ENCODE data around the gene MTFR1L. TPM values are rescaled to one million over a fixed set of nuclear protein-coding genes. Genes with fewer than 3 reads are reported as not detected.

The MTFR1L gene
- total RNA-seq, 1 donor from 2014 or later: 222 TPM

GRCh38 chr1:25802915-25803314 is 16.8 kb upstream of the MTFR1L start:
- no peak for ATAC-seq (ENCODE audit: poor library complexity)
- intact Hi-C loops (cut with DNase I): no loop called here
- DNase-seq: no peak

DNA sequence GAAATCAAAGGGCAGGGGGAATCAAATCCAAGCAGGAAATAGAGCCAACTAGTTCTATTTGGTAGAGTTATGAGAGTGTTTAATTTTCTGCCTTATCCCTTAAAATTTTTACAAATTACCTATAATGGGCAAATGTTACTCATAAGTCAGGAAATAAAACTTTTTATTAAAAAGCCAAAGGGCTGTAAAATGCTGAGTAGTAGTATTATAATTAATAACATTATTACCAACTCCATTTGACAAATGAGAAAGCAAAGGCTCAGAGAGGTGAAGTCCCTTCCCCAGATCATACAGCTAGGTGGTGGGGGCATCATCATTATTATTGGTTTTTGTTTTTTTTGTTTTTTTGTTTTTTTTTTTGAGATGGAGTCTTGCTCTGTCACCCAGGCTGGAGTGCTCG is 16.4 kb upstream of the MTFR1L start:
- ATAC-seq (ENCODE audit: poor library complexity) (no peak), DNase-seq (no peak)
- intact Hi-C loops (cut with DNase I): no loop called here

DNA sequence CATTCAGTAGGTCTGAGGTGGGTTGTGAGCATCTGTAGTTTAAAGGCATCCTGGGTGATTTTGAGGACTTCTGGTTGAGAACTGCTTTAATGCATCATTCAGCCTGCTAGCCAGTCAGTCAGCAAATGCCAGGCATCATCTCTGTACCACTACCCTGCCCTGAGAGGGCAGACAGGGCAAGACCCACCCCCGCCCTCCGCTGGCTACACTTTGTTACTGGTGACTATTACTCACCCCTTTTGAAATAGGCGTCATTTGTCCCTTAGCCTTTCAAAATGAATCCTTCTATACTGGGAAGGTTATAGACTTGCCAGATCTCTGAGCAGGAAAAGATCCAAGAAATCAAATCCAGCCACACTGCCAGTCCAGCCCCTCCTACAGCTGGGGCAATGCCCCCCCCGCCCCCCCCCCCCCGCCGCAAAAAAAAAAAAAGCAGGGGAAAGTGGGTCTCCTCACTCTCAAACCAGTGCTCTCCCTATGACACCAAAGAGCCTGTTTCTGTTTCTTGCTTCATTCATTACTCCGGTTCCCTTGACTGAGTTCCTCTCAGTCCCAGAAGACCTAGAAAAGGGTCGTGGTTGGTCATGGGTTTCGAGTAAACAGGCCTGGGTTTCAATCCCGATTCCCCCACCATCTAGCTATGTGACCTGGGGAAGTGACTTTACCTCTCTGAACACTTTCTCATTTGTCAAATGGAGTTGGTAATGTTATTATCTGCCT is 15.3 kb upstream of the MTFR1L start:
- DNase-seq (no peak), ATAC-seq (ENCODE audit: poor library complexity) (no peak)
- intact Hi-C loops (cut with DNase I): no loop called here

- DNase-seq (no peak), ATAC-seq (ENCODE audit: poor library complexity) (no peak)
- intact Hi-C loops (cut with DNase I): loop anchor here (5.0 kb wide), 1 partner anchor 298 kb away; no protein-coding TSS in a partner anchor
These were observed 14.5 kb upstream of the MTFR1L start for GRCh38 chr1:25804964-25805862.

DNA sequence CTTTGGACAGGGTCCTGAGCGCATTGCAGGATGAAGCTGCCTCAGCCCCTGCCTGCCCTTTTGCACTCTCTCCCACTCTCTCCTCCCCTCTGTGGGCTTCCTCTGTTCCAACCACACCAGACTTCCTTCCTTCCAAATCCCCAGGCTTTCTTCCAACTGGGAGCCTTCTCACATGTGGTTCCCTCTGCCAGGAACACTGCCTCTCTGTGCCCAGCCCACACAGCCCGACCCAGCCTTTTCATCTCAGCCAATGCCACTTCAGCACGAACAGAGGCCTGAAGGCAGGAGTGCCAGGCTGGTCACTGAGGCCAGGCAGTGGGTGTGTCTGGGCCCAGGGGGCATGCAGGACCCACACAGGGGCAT is 13.9 kb upstream of the MTFR1L start:
- intact Hi-C loops (cut with DNase I): loop anchor here (5.0 kb wide), 1 partner anchor 299 kb away; no protein-coding TSS in a partner anchor
- ATAC-seq (ENCODE audit: poor library complexity) (peak; percentile 74), DNase-seq (peak; percentile 75)

- DNase-seq (peak; percentile 68), ATAC-seq (ENCODE audit: poor library complexity) (no peak)
- intact Hi-C loops (cut with DNase I): loop anchor here (5.0 kb wide), 1 partner anchor 299 kb away; no protein-coding TSS in a partner anchor
These were observed 13.3 kb upstream of the MTFR1L start for GRCh38 chr1:25806418-25806817.

GRCh38 chr1:25807480-25808390 is 12.0 kb upstream of the MTFR1L start:
- intact Hi-C loops (cut with DNase I): loop anchor here (5.0 kb wide), 1 partner anchor 300 kb away; no protein-coding TSS in a partner anchor
- DNase-seq (no peak), ATAC-seq (ENCODE audit: poor library complexity) (no peak)

DNA sequence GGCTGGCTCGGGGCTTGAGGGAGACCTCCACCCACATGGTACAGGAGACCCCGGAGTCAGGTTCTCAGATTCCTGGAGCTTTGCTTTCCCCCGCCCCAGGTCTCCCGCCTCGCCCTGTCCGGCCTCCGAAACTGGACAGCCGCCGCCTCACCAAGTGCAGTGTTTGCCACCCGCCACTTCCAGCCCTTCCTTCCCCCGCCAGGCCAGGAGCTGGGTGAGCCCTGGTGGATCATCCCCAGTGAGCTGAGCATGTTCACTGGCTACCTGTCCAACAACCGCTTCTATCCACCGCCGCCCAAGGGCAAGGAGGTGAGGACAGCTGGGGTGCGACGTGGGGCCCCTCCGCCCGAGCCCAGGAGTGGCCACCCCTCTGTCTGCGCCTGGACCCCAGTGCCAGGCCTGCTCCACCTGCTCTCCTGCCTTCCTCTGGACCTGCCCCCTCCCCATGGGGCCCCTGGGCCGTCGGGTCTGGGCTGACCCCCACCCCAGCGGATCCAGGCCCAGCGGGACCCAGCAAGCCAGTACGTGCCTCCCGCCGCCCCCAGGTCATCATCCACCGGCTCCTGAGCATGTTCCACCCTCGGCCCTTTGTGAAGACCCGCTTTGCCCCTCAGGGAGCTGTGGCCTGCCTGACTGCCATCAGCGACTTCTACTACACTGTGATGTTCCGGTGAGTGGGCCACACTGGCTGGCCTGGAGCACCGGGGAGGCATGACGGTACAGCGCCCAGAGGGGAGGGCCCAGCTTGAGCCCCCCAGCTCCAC is 11.1 kb upstream of the MTFR1L start:
- ATAC-seq (ENCODE audit: poor library complexity): no peak
- DNase-seq: no peak

GRCh38 chr1:25809283-25809926 is 10.3 kb upstream of the MTFR1L start:
- DNase-seq (no peak), ATAC-seq (ENCODE audit: poor library complexity) (no peak)
- intact Hi-C loops (cut with DNase I): loop anchor here (5.0 kb wide), 1 partner anchor 302 kb away; no protein-coding TSS in a partner anchor

More for the DNA sequence above, 11.1 kb upstream of the MTFR1L start:
- intact Hi-C loops (cut with DNase I): loop anchor here (5.0 kb wide), 1 partner anchor 301 kb away; no protein-coding TSS in a partner anchor

DNA sequence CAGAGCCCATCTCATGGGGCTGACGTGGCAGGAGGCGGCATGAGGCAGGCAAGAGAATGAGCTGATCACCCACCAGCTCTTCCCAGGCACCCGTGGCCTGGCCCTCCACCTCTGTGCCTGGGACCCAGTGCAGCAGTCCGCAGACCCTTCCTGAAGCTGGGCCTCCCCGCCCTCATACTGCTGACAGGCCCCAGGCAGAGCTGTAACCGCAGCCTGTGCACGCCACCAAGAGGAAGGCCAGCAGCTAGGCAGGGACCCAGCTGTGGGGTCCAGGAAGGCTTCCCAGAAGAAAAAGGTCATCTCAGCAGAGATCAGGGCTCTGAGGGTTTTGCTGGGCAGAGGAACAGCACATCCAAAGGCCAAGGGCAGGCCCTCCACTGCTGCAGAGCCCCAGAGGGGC is 9.8 kb upstream of the MTFR1L start:
- ATAC-seq (ENCODE audit: poor library complexity) (no peak), DNase-seq (no peak)
- intact Hi-C loops (cut with DNase I): loop anchor here (5.0 to 10.0 kb wide), 4 partner anchors 198 to 565 kb away; partner anchors contain the start of gene RSRP1

- intact Hi-C loops (cut with DNase I): loop anchor here (5.0 to 10.0 kb wide), 3 partner anchors 198 to 566 kb away; partner anchors contain the start of gene RSRP1
- ATAC-seq (ENCODE audit: poor library complexity): peak; percentile 72
- peak; percentile 88 for DNase-seq
These were observed 9.1 kb upstream of the MTFR1L start for GRCh38 chr1:25810341-25811299.

GRCh38 chr1:25811384-25812082 is 8.2 kb upstream of the MTFR1L start:
- ATAC-seq (ENCODE audit: poor library complexity): no peak
- intact Hi-C loops (cut with DNase I): loop anchor here (5.0 to 10.0 kb wide), 3 partner anchors 199 to 567 kb away; partner anchors contain the start of gene RSRP1
- DNase-seq: no peak

- intact Hi-C loops (cut with DNase I): loop anchor here (5.0 to 10.0 kb wide), 3 partner anchors 201 to 568 kb away; partner anchors contain the start of gene RSRP1
- no peak for DNase-seq
- no peak for ATAC-seq (ENCODE audit: poor library complexity)
These were observed 6.6 kb upstream of the MTFR1L start for GRCh38 chr1:25813071-25813733.

- DNase-seq (no peak), ATAC-seq (ENCODE audit: poor library complexity) (no peak)
- intact Hi-C loops (cut with DNase I): loop anchor here (5.0 to 10.0 kb wide), 3 partner anchors 202 to 569 kb away; partner anchors contain the start of gene RSRP1
These were observed 5.9 kb upstream of the MTFR1L start for GRCh38 chr1:25813734-25814471.

All from Right ventricle myocardium superior (tissue), 1 donor.